ENCODE data around the gene MED13.

- TF ChIP-seq BCL11B (tag by site-specific recombination; IDR thresholded peaks at IDR 0.05; ENCODE audit: low read depth) = no peak
- no peak for TF ChIP-seq ZNF830 (tag by site-specific recombination; IDR thresholded peaks at IDR 0.05; ENCODE audit: low read depth)
- no peak for TF ChIP-seq ZFP41 (tag by site-specific recombination; IDR thresholded peaks at IDR 0.05; ENCODE audit: borderline replicate concordance)
- TF ChIP-seq, protein P1, sequence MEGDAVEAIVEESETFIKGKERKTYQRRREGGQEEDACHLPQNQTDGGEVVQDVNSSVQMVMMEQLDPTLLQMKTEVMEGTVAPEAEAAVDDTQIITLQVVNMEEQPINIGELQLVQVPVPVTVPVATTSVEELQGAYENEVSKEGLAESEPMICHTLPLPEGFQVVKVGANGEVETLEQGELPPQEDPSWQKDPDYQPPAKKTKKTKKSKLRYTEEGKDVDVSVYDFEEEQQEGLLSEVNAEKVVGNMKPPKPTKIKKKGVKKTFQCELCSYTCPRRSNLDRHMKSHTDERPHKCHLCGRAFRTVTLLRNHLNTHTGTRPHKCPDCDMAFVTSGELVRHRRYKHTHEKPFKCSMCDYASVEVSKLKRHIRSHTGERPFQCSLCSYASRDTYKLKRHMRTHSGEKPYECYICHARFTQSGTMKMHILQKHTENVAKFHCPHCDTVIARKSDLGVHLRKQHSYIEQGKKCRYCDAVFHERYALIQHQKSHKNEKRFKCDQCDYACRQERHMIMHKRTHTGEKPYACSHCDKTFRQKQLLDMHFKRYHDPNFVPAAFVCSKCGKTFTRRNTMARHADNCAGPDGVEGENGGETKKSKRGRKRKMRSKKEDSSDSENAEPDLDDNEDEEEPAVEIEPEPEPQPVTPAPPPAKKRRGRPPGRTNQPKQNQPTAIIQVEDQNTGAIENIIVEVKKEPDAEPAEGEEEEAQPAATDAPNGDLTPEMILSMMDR (tag by site-specific recombination; IDR thresholded peaks at IDR 0.05) = no peak
- no peak for TF ChIP-seq ZNF561 (tag by site-specific recombination; IDR thresholded peaks at IDR 0.05; ENCODE audit: borderline replicate concordance)
- TF ChIP-seq MYNN (tag by site-specific recombination; IDR thresholded peaks at IDR 0.05; ENCODE audit: borderline replicate concordance) = no peak
- TF ChIP-seq PRDM4 (tag by site-specific recombination; IDR thresholded peaks at IDR 0.05) = no peak
- TF ChIP-seq ZNF623 (tag by site-specific recombination; IDR thresholded peaks at IDR 0.05) = no peak
- no peak for TF ChIP-seq ZNF18 (tag by site-specific recombination; IDR thresholded peaks at IDR 0.05)
- TF ChIP-seq, protein P2, sequence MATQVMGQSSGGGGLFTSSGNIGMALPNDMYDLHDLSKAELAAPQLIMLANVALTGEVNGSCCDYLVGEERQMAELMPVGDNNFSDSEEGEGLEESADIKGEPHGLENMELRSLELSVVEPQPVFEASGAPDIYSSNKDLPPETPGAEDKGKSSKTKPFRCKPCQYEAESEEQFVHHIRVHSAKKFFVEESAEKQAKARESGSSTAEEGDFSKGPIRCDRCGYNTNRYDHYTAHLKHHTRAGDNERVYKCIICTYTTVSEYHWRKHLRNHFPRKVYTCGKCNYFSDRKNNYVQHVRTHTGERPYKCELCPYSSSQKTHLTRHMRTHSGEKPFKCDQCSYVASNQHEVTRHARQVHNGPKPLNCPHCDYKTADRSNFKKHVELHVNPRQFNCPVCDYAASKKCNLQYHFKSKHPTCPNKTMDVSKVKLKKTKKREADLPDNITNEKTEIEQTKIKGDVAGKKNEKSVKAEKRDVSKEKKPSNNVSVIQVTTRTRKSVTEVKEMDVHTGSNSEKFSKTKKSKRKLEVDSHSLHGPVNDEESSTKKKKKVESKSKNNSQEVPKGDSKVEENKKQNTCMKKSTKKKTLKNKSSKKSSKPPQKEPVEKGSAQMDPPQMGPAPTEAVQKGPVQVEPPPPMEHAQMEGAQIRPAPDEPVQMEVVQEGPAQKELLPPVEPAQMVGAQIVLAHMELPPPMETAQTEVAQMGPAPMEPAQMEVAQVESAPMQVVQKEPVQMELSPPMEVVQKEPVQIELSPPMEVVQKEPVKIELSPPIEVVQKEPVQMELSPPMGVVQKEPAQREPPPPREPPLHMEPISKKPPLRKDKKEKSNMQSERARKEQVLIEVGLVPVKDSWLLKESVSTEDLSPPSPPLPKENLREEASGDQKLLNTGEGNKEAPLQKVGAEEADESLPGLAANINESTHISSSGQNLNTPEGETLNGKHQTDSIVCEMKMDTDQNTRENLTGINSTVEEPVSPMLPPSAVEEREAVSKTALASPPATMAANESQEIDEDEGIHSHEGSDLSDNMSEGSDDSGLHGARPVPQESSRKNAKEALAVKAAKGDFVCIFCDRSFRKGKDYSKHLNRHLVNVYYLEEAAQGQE (tag by site-specific recombination; IDR thresholded peaks at IDR 0.05) = no peak
- TF ChIP-seq, protein P3, sequence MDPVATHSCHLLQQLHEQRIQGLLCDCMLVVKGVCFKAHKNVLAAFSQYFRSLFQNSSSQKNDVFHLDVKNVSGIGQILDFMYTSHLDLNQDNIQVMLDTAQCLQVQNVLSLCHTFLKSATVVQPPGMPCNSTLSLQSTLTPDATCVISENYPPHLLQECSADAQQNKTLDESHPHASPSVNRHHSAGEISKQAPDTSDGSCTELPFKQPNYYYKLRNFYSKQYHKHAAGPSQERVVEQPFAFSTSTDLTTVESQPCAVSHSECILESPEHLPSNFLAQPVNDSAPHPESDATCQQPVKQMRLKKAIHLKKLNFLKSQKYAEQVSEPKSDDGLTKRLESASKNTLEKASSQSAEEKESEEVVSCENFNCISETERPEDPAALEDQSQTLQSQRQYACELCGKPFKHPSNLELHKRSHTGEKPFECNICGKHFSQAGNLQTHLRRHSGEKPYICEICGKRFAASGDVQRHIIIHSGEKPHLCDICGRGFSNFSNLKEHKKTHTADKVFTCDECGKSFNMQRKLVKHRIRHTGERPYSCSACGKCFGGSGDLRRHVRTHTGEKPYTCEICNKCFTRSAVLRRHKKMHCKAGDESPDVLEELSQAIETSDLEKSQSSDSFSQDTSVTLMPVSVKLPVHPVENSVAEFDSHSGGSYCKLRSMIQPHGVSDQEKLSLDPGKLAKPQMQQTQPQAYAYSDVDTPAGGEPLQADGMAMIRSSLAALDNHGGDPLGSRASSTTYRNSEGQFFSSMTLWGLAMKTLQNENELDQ (tag by site-specific recombination; IDR thresholded peaks at IDR 0.05; ENCODE audit: low read depth) = no peak
Observed at GRCh38 chr17:61986898-61987297, 78.2 kb downstream of the MED13 start.
